HL-60 (cell line): ENCODE measurements around the gene EXOC6B.

Source experiments
- DNase-seq, 2 experiments: peaks; one replicate each; pipeline ENCODE4 v3.0.0-alpha.2; 2010 to 2020; ENCODE audit warnings: low read depth in 1 of 2, low spot score in 1 of 2
- H3K27ac ChIP-seq: fragments of 250-450 bp; sonication (Bioruptor Pico); replicated peaks from 2 replicates; pipeline ENCODE4 v1.5.1; 2020; ENCODE audit warnings: mild to moderate bottlenecking, moderate library complexity
- H3K27me3 ChIP-seq: fragments of 250-450 bp; sonication (Bioruptor Pico); 2 replicates; pipeline ENCODE4 v1.5.1; 2021; ENCODE audit warnings: mild to moderate bottlenecking, moderate library complexity; ENCODE audit not compliant: insufficient read depth, poor library complexity, severe bottlenecking
- H3K4me3 ChIP-seq: replicated peaks from 2 replicates; pipeline ENCODE4 v1.5.1; 2011; ENCODE audit warnings: mild to moderate bottlenecking, control low read depth, low read length; ENCODE audit not compliant: insufficient read depth
- CTCF ChIP-seq: IDR thresholded peaks from one replicate; pipeline ENCODE4 v1.5.1; 2011; ENCODE audit warnings: low read length, control low read depth, inconsistent platforms; ENCODE audit not compliant: insufficient read depth
- GABPA ChIP-seq: IDR thresholded peaks from 2 replicates; pipeline ENCODE4 v1.6.1; 2012; ENCODE audit warnings: low read depth
- POLR2AphosphoS5 ChIP-seq: IDR thresholded peaks from 2 replicates; pipeline ENCODE4 v1.6.1; 2012; ENCODE audit warnings: low read depth
- REST ChIP-seq: IDR thresholded peaks from 2 replicates; pipeline ENCODE4 v1.6.1; 2012; ENCODE audit warnings: low read depth; ENCODE audit not compliant: insufficient replicate concordance
- SPI1 ChIP-seq: IDR thresholded peaks from 2 replicates; pipeline ENCODE4 v1.6.1; 2012; ENCODE audit warnings: low read depth, mild to moderate bottlenecking, borderline replicate concordance

The EXOC6B gene

DNA sequence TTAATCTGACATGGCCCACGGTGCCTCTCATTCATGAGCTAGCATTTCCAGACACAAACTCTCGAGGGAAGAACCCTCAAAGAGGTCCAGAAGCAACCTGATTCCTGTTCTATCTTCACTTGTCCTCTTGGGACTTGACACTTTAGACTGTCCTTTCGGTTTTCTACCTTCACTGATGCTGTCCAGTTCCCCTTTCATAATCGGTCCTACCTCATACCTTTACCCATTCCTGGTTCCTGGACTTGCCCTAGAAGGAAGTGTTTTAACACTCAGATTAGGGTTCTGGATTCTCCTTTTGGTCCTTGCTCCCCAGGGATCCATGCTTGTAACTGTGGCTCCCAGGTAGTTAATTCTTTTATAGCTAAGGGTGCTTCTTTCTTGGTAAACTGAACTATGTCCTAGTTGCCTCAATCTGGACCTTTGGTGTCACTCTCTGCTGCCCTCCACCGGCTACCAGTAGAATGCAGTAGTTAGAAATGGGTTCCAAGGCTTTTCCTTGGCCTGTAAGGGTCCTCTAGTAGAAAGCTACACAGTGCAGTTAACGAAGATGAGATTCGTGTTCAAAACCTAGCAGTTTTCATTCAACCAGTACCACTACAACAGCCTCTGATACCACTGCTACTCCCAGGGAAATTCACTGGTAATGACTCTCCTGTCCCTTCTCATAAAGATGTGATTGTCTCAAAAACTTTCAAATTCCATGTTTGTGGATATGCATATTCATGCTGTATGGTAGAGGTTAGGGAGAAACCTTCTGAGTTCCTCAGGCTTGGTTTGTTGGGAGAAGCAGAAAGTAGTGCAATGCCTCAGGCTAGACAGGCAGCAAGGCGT is 500.0 kb downstream of the EXOC6B start:
- DNase-seq: peak in 1 of 2 experiments; percentile 6
- no peak overlapping the region for H3K4me3 ChIP-seq
- TF ChIP-seq GABPA: no peak
- TF ChIP-seq CTCF: peak; percentile 72
- H3K27ac ChIP-seq: no peak overlapping the region
- H3K27me3 ChIP-seq: no peaks in the 10 kb centered on the region

- TF ChIP-seq REST (no peak), POLR2AphosphoS5 (no peak), CTCF (no peak), SPI1 (no peak), GABPA (no peak)
- Histone ChIP-seq H3K4me3 (no peak overlapping the region), H3K27me3 (no peaks in the 10 kb centered on the region), H3K27ac (no peak overlapping the region)
- no peak for DNase-seq
Observed at GRCh38 chr2:72316774-72317173, 509.1 kb downstream of the EXOC6B start.

GRCh38 chr2:72300147-72300684 is 525.6 kb downstream of the EXOC6B start:
- Histone ChIP-seq H3K27ac (no peak overlapping the region), H3K27me3 (no peaks in the 10 kb centered on the region), H3K4me3 (no peak overlapping the region)
- no peak for DNase-seq
- TF ChIP-seq REST: no peak
- no peak for TF ChIP-seq POLR2AphosphoS5
- no peak for TF ChIP-seq SPI1
- no peak for TF ChIP-seq CTCF
- no peak for TF ChIP-seq GABPA
